K562 (cell line): ENCODE measurements around the gene ARHGAP9. TPM values are rescaled to one million over a fixed set of nuclear protein-coding genes. Genes with fewer than 3 reads are reported as not detected.

Experiments
- ATAC-seq: fragments of 200-7000 bp; cut with Tn5 transposase; 3 replicates; pipeline ENCODE4 v1.9.1; 2020; ENCODE audit warnings: moderate library complexity
- BruUV-seq: library from RNA; stranded (reverse); fragments of 400-500 nt; replicated peaks from 2 replicates; lab custom pipeline; 2021; lab: Mats Ljungman, UMichigan
- CTCF ChIA-PET: fragments of 300-600 bp; formaldehyde crosslinking; extraction: SDS; loops from one replicate; lab custom pipeline; 2021; ENCODE audit warnings: low intra/inter-chr PET ratio; lab: Yijun Ruan, JAX
- POLR2A ChIA-PET: fragments of 300-600, 350-650 bp; sonication (Branson Sonifier 250); formaldehyde crosslinking; extraction: SDS; loops from one replicate; lab custom pipeline; 2021; ENCODE audit warnings: antibody characterized with exemption, inconsistent platforms; lab: Yijun Ruan, JAX
- DNase-seq, 4 experiments: peaks; one replicate each; pipeline versions ENCODE4 v3.0.0 to v3.0.0-alpha.2; 2011 to 2018; ENCODE audit warnings: low spot score in 3 of 4, mixed read lengths in 3 of 4; ENCODE audit errors: extremely low read depth in 1 of 4
- FAIRE-seq: peaks from 2 replicates; lab custom pipeline; 2011; peaks lifted over from hg19 to GRCh38; lab: Jason Lieb, UNC
- H2AFZ ChIP-seq: 2 replicates; pipeline ENCODE4 v1.6.0; 2011; ENCODE audit warnings: low read depth, low read length, control low read depth, inconsistent platforms
- H3K27ac ChIP-seq: fragments of 200-600 bp; 3 replicates; pipeline ENCODE4 v1.8.0; 2011; ENCODE audit warnings: low read depth, mild to moderate bottlenecking, control low read depth, inconsistent platforms, low read length, moderate library complexity, mixed read lengths; ENCODE audit errors: extremely low read depth
- H3K27me3 ChIP-seq, 2 experiments: fragments of 300-600 bp in 1 of 2; 2 replicates in 1 of 2; 3 replicates in 1 of 2; pipeline versions ENCODE4 v1.6.0 to v1.8.0; 2011; ENCODE audit warnings: inconsistent platforms in 2 of 2, low read length in 2 of 2, mild to moderate bottlenecking in 1 of 2, mixed read lengths in 1 of 2, moderate library complexity in 1 of 2; ENCODE audit not compliant: control insufficient read depth in 2 of 2, insufficient read depth in 2 of 2
- H3K36me3 ChIP-seq: fragments of 300-600 bp; 3 replicates; pipeline ENCODE4 v1.8.0; 2011; ENCODE audit warnings: mild to moderate bottlenecking, low read length, inconsistent platforms; ENCODE audit not compliant: control insufficient read depth, insufficient read depth
- H3K4me1 ChIP-seq, 2 experiments: fragments of 200-600 bp in 1 of 2; replicated peaks in 1 of 2; 2 replicates in 1 of 2; 3 replicates in 1 of 2; pipeline versions ENCODE4 v1.5.1 to v1.8.0; 2011; ENCODE audit warnings: inconsistent platforms in 2 of 2, low read length in 2 of 2, mild to moderate bottlenecking in 1 of 2, mixed read lengths in 1 of 2, moderate library complexity in 1 of 2; ENCODE audit not compliant: control insufficient read depth in 2 of 2, insufficient read depth in 2 of 2
- H3K4me2 ChIP-seq: 2 replicates; pipeline ENCODE4 v1.6.1; 2011; ENCODE audit warnings: low read length, control low read depth, inconsistent platforms, mixed read lengths; ENCODE audit not compliant: insufficient read depth
- H3K4me3 ChIP-seq: fragments of 200-600 bp; sonication (generic), shearing (Covaris generic); 2 replicates; pipeline ENCODE4 v1.5.1; 2016; ENCODE audit warnings: control low read depth, inconsistent platforms
- H3K79me2 ChIP-seq: fragments of 200-600 bp; 3 replicates; pipeline ENCODE4 v1.8.0; 2011; ENCODE audit warnings: low read length, inconsistent platforms; ENCODE audit not compliant: control insufficient read depth, insufficient read depth
- H3K9ac ChIP-seq, 2 experiments: 2 replicates each; pipeline versions ENCODE4 v1.6.0 to v1.6.1; 2011; ENCODE audit warnings: low read depth in 2 of 2, low read length in 2 of 2, control low read depth in 1 of 2, inconsistent platforms in 1 of 2, mild to moderate bottlenecking in 1 of 2, mixed read lengths in 1 of 2; ENCODE audit not compliant: insufficient read depth in 1 of 2
- H3K9me1 ChIP-seq: one replicate; pipeline ENCODE4 v1.6.0; 2011; ENCODE audit warnings: inconsistent platforms, mild to moderate bottlenecking, low read length, moderate library complexity; ENCODE audit not compliant: control insufficient read depth, insufficient read depth
- H3K9me3 ChIP-seq: replicated peaks from 2 replicates; pipeline ENCODE4 v1.5.1; 2011; ENCODE audit warnings: low read depth, low read length, inconsistent platforms; ENCODE audit not compliant: control insufficient read depth, insufficient read depth
- H4K20me1 ChIP-seq: replicated peaks from 2 replicates; pipeline ENCODE4 v1.6.1; 2011; ENCODE audit warnings: low read length, inconsistent platforms, mixed read lengths; ENCODE audit not compliant: control insufficient read depth, insufficient read depth
- CBX3 ChIP-seq, 2 experiments: IDR thresholded peaks; 1 replicate in 1 of 2; 2 replicates in 1 of 2; pipeline ENCODE4 v1.6.1; 2012; ENCODE audit warnings: inconsistent platforms in 2 of 2, low read length in 2 of 2, borderline replicate concordance in 1 of 2, control low read depth in 1 of 2
- RBFOX2 ChIP-seq: fragments of 200-400 bp; formaldehyde crosslinking; IDR thresholded peaks from 2 replicates; pipeline ENCODE4 v1.6.1; 2017; ENCODE audit warnings: low read depth, mild to moderate bottlenecking, low read length, moderate library complexity
- TFAP4 ChIP-seq: sonication (generic); formaldehyde crosslinking; IDR thresholded peaks from 2 replicates; pipeline ENCODE4 v1.8.0; 2022; ENCODE audit warnings: missing genetic modification reagents, mild to moderate bottlenecking, moderate library complexity, borderline replicate concordance
- WGBS: fragments of 100-300 bp; shearing (Covaris generic); methylation state at CpG from one replicate; pipeline ENCODE4 v1.1.6; 2016; ENCODE audit warnings: low coverage, mixed read lengths; ENCODE audit not compliant: insufficient coverage; ENCODE audit errors: missing lambda C conversion rate; 5-methylcytosine and 5-hydroxymethylcytosine counted together
- in situ Hi-C: fragments of 300-500 bp; cut with MboI; formaldehyde crosslinking; loops from 4 replicates; pipeline ENCODE4 v1.15.0; 2018; ENCODE audit warnings: inconsistent platforms, mixed read lengths
- intact Hi-C: fragments of 100-400 bp; cut with micrococcal nuclease; formaldehyde crosslinking; loops from 2 replicates; pipeline ENCODE4 v1.14.2; 2022
- polyA plus RNA-seq, 8 experiments: library from polyadenylated mRNA; depleted of rRNA in 4 of 8; stranded (reverse) in 5 of 8; unstranded in 3 of 8; fragments of >200 nt; fragmentation: Nextera tagmentation in 2 of 8; fragmentation: Illumina TruSeq in 1 of 8; extraction: Ambion mirVana in 2 of 8; extraction: Trizol in 1 of 8; gene quantifications; 2 replicates each; pipeline versions ENCODE4 v1.2.1 to v1.2.3, GENCODE V29; 2011 to 2014; ENCODE audit warnings: inconsistent platforms in 1 of 8, missing spikeins in 1 of 8
- total RNA-seq, 7 experiments: library from RNA; depleted of rRNA in 6 of 7; stranded (reverse); fragments of >200 nt in 6 of 7; fragmentation: Illumina TruSeq in 2 of 7; extraction: Trizol in 2 of 7; gene quantifications; 2 replicates each; pipeline versions ENCODE4 v1.2.1 to v1.2.3, GENCODE V29; 2011 to 2021; ENCODE audit warnings: low replicate concordance in 1 of 7

Gene ARHGAP9
- total and polyA plus RNA-seq, 9 of the 15 experiments (the other 6 are each of a cell fraction or from before 2014, with no cell fraction given): 1.5 to 10.2 (median 5.1) TPM

GRCh38 chr12:57490126-57490525, 10.5 kb upstream of the ARHGAP9 start:
- in situ Hi-C loops (no loop called here), intact Hi-C loops (no loop called here)
- H3K27ac ChIP-seq: no peak overlapping the region
- no peaks in the 10 kb centered on the region for H3K9me3 ChIP-seq
- no TSS peak for BruUV-seq
- H3K36me3 ChIP-seq: peaks cover 48% of the 10 kb centered on the region
- DNase-seq (no peak), ATAC-seq (no peak), FAIRE-seq (no peak)
- no peaks in the 10 kb centered on the region for H3K27me3 ChIP-seq
- H2AFZ ChIP-seq: no peak overlapping the region
- POLR2A ChIA-PET: interaction anchor here (0.6 to 1.4 kb wide), 6 partner anchors 14 to 245 kb away, joined by 3 to 4 read pairs (median 4); partner anchors contain the start of gene DDIT3
- 0 out of 2 replicates have a peak, but pooled peaks cover 3% of the 10 kb centered on the region for H4K20me1 ChIP-seq
- H3K79me2 ChIP-seq: peaks cover 35% of the 10 kb centered on the region
- H3K9ac ChIP-seq: peak overlapping the region in 1 of 2 experiments; percentile 47; a peak in 1 of 4 replicates
- CTCF ChIA-PET: no interaction called here
- H3K4me3 ChIP-seq: no peak overlapping the region
- H3K4me1 ChIP-seq: peaks cover 7 to 15% of the 10 kb centered on the region in 2 experiments
- TF ChIP-seq CBX3 (IDR thresholded peaks at IDR 0.05; ENCODE audit: borderline replicate concordance in 1 of 2, low read length in 2 of 2) (no peak), RBFOX2 (peak; percentile 58), TFAP4 (CRISPR knock-in tag) (0 out of 2 replicates have a peak, but pooled peaks have one; percentile 29)
- no peak overlapping the region for H3K4me2 ChIP-seq
- WGBS: 95% methylated on average over 4 of the region's 4 CpGs
- H3K9me1 ChIP-seq: peaks cover 3% of the 10 kb centered on the region
